ENCODE results near the gene DENND10.

DNA sequence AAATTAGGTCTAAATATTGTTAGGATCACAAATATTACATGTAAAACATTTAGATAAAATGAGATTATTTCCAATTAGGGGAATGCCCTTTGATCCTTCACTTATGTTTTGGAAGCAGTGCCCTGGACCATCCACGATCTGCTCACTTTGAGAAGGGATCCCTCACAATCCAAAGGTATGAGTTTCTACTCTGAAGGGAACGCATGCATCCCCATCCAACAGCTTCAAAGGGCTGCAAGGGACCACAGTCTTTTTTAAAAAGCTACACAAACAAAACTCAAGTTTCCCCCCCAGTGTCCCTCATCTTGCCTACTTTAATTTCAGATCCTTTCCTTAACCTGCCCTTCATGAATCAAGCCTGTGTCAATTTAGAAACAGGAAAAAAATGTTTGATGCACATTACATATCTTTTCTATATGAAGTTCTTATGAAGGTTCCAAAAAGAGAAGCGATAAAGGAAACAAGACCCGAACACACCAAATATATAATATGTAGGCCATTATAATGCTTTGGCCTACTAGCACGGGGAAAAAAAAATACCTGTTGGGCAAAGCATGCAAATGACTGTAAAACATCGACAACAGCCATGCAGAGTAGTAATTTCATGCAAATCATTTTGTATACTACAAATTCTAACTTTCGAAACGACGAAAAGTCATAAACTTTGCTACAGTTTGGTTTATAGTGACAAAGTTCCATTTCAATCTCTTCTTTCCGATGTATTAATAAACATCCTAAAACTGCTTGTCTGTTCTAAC is 25.3 kb upstream of the DENND10 start:
- no peak for TF ChIP-seq CTCF (IDR thresholded peaks at IDR 0.05)
- TF ChIP-seq POLR2A (IDR thresholded peaks at IDR 0.05), result no peak
